H1 (cell line): Measurements from ENCODE around the gene TANC1. TPM values are rescaled to one million over a fixed set of nuclear protein-coding genes. Genes with fewer than 3 reads are reported as not detected.

Experiments used
- BCL11A ChIP-seq, 2 experiments: IDR thresholded peaks; one replicate each; pipeline ENCODE4 v1.6.1; 2011; ENCODE audit warnings: low read depth in 2 of 2, low read length in 2 of 2, mild to moderate bottlenecking in 2 of 2
- EP300 ChIP-seq, 2 experiments: IDR thresholded peaks; 1 replicate in 1 of 2; 2 replicates in 1 of 2; pipeline ENCODE4 v1.6.1; 2011 to 2012; ENCODE audit warnings: low read depth in 2 of 2, low read length in 2 of 2, mild to moderate bottlenecking in 2 of 2, borderline replicate concordance in 1 of 2, inconsistent platforms in 1 of 2, moderate library complexity in 1 of 2
- NANOG ChIP-seq: IDR thresholded peaks from 2 replicates; pipeline ENCODE4 v1.6.1; 2011; ENCODE audit warnings: low read length, low read depth, mild to moderate bottlenecking, inconsistent platforms; ENCODE audit not compliant: insufficient read depth, poor library complexity, severe bottlenecking
- POU5F1 ChIP-seq: IDR thresholded peaks from 2 replicates; pipeline ENCODE4 v1.6.1; 2011; ENCODE audit warnings: low read depth, mild to moderate bottlenecking, low read length, moderate library complexity
- SUZ12 ChIP-seq: fragments of 200-600 bp; sonication (generic); IDR thresholded peaks from 2 replicates; pipeline ENCODE4 v1.6.1; 2012; ENCODE audit warnings: mild to moderate bottlenecking, inconsistent platforms, low read length, moderate library complexity, mixed read lengths
- TAF1 ChIP-seq: IDR thresholded peaks from 2 replicates; pipeline ENCODE4 v1.6.1; 2011; ENCODE audit warnings: mild to moderate bottlenecking, low read depth, low read length
- polyA plus RNA-seq, 7 experiments: library from polyadenylated mRNA; depleted of rRNA in 3 of 7; stranded (reverse) in 5 of 7; unstranded in 2 of 7; fragments of >200 nt in 5 of 7; fragments of 200-250 nt in 2 of 7; gene quantifications; 1 replicate in 5 of 7; 2 replicates in 1 of 7; 4 replicates in 1 of 7; pipeline versions ENCODE4 v1.2.1 to v1.2.3, GENCODE V29; 2011 to 2013; ENCODE audit warnings: missing spikeins in 2 of 7, mixed read lengths in 2 of 7
- total RNA-seq: library from RNA; stranded (reverse); fragmentation: NEBNext Ultra II Directional; extraction: Animal tissue kit (Norgen Biotek cat#: 25700); gene quantifications from 2 replicates; pipeline ENCODE4 v1.2.1, GENCODE V29; 2021

Gene TANC1
- total and polyA plus RNA-seq, 2 of the 8 experiments (the other 6 are each of a cell fraction or from before 2014, with no cell fraction given) = 4.1 to 7.6 TPM

DNA sequence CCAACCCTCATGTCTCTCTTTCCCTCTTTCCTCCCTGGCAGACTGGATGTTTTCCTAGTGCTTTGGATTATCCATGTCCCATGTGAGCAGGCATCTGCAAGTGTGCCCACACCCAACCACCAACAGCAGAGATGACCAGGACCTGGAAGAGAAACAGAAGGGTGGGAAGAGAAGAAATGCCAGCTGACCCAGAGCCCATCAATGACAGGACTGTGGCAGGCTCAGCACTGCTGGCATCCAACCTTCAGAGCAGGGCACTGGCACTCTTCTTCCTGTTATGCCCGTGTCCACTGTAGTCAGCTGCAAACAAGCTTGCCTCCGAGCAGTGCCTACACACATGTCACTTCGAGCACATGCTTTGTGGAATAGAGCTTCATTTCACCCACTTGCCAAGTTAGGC lies 121.1 kb downstream of the TANC1 start (continued):
- no peak for TF ChIP-seq BCL11A (IDR thresholded peaks at IDR 0.05; ENCODE audit: low read depth in 2 of 2, low read length in 2 of 2)
- no peak for TF ChIP-seq EP300 (IDR thresholded peaks at IDR 0.05; ENCODE audit: borderline replicate concordance in 1 of 2, low read depth in 2 of 2, low read length in 2 of 2)
- TF ChIP-seq NANOG = no peak
- no peak for TF ChIP-seq POU5F1
- no peak for TF ChIP-seq SUZ12
- no peak for TF ChIP-seq TAF1
